Measurements from ENCODE around the gene MSMB. TPM values are rescaled to one million over a fixed set of nuclear protein-coding genes. Genes with fewer than 3 reads are reported as not detected.

The MSMB gene
- not detected in 2 replicates for total RNA-seq

GRCh38 chr10:46046261-46046660 is at the start of gene MSMB:
Gene MSMB (minus strand): TSS chr10:46046269. CDS start chr10:46046237, 32 bp downstream.

GRCh38 chr10:46030091-46030937 is 15.8 kb downstream of the MSMB start, which contains the start of gene NCOA4:
Gene NCOA4 (minus strand): TSS chr10:46030623. CDS start chr10:46016680, 13,943 bp downstream.

Small RNA genes lying within 50 kb of the gene (small RNA-seq; reads per million reads assigned to genes)
- not detected for gene SNORA74C-1

Other genes with a start within 250 kb of the MSMB start
- gene AGAP4, start 198.8 kb downstream of the MSMB start, total RNA-seq = 4.2 and 9.2 TPM in 2 replicates
- gene TIMM23, start 73.8 kb downstream of the MSMB start, total RNA-seq = 65.7 and 82.0 TPM in 2 replicates
- gene NCOA4, start 15.6 kb downstream of the MSMB start, total RNA-seq = 259 and 263 TPM in 2 replicates
- not detected in 2 replicates for gene ANTXRL, start 240.7 kb upstream of the MSMB start, total RNA-seq